HepG2 (cell line): ENCODE measurements around the gene AQP5. TPM values are rescaled to one million over a fixed set of nuclear protein-coding genes. Genes with fewer than 3 reads are reported as not detected.

Experiments used
- ATM ChIP-seq: fragments of 450-650 bp; IDR thresholded peaks from 2 replicates; pipeline ENCODE4 v1.7.1; 2017; ENCODE audit warnings: mild to moderate bottlenecking, borderline replicate concordance
- EP300 ChIP-seq, 3 experiments: sonication (generic) in 1 of 3; formaldehyde crosslinking in 1 of 3; IDR thresholded peaks; 2 replicates each; pipeline versions ENCODE4 v1.5.1 to v1.6.1; 2011 to 2020; ENCODE audit warnings: low read depth in 2 of 3, low read length in 2 of 3, borderline replicate concordance in 1 of 3, improper control_type of control experiment in 1 of 3, mild to moderate bottlenecking in 1 of 3, missing genetic modification reagents in 1 of 3, moderate library complexity in 1 of 3
- RBFOX2 ChIP-seq: fragments of 200-400 bp; formaldehyde crosslinking; IDR thresholded peaks from 2 replicates; pipeline ENCODE4 v1.6.1; 2017; ENCODE audit warnings: low read depth, mild to moderate bottlenecking, low read length
- TCF7 ChIP-seq: sonication (generic); IDR thresholded peaks from 2 replicates; pipeline ENCODE4 v1.6.1; 2016; ENCODE audit warnings: antibody characterized with exemption, low read depth
- ZBTB42 ChIP-seq: sonication (generic); formaldehyde crosslinking; IDR thresholded peaks from 2 replicates; pipeline ENCODE4 v1.5.0; 2020; ENCODE audit warnings: mild to moderate bottlenecking, missing genetic modification reagents
- ZBTB8A ChIP-seq: sonication (generic); formaldehyde crosslinking; IDR thresholded peaks from 2 replicates; pipeline ENCODE4 v1.4.0; 2020; ENCODE audit warnings: mild to moderate bottlenecking, low read depth, missing genetic modification reagents, borderline replicate concordance
- ZNF563 ChIP-seq: sonication (generic); formaldehyde crosslinking; IDR thresholded peaks from 2 replicates; pipeline ENCODE4 v1.8.0; 2022; ENCODE audit warnings: mild to moderate bottlenecking, moderate library complexity, missing genetic modification reagents
- ZNF615 ChIP-seq: sonication (generic); formaldehyde crosslinking; IDR thresholded peaks from 2 replicates; pipeline ENCODE4 v1.5.0; 2020; ENCODE audit warnings: mild to moderate bottlenecking, missing genetic modification reagents, borderline replicate concordance
- ZNF737 ChIP-seq: sonication (generic); formaldehyde crosslinking; IDR thresholded peaks from 2 replicates; pipeline ENCODE4 v1.5.0; 2020; ENCODE audit warnings: missing genetic modification reagents, mild to moderate bottlenecking, borderline replicate concordance
- ZSCAN12 ChIP-seq: sonication (generic); formaldehyde crosslinking; IDR thresholded peaks from 2 replicates; pipeline ENCODE4 v1.9.0; 2021; ENCODE audit warnings: mild to moderate bottlenecking, missing genetic modification reagents
- polyA plus RNA-seq, 8 experiments: library from polyadenylated mRNA; depleted of rRNA in 3 of 8; stranded (reverse) in 7 of 8; unstranded in 1 of 8; fragments of >200 nt; fragmentation: Illumina TruSeq in 4 of 8; extraction: Trizol in 4 of 8; gene quantifications; 2 replicates each; pipeline versions ENCODE4 v1.2.1 to v1.2.3, GENCODE V29; 2011 to 2016; ENCODE audit warnings: low read depth in 4 of 8, missing spikeins in 1 of 8, mixed read lengths in 1 of 8; ENCODE audit not compliant: insufficient read depth in 1 of 8
- total RNA-seq, 5 experiments: library from RNA; depleted of rRNA; stranded (reverse); fragments of >200 nt; fragmentation: Illumina TruSeq; extraction: Trizol; gene quantifications; 2 replicates each; pipeline ENCODE4 v1.2.3, GENCODE V29; 2016; ENCODE audit warnings: low read depth in 1 of 5
- TF ChIP-seq, protein P1 (sequence below): sonication (generic); formaldehyde crosslinking; IDR thresholded peaks from 2 replicates; pipeline ENCODE4 v1.9.0; 2021; ENCODE audit warnings: mild to moderate bottlenecking, missing genetic modification reagents
- TF ChIP-seq, protein P2 (sequence below): IDR thresholded peaks from 2 replicates; pipeline ENCODE4 v1.6.1; 2012; ENCODE audit warnings: inconsistent platforms
- TF ChIP-seq, protein P3 (sequence below): IDR thresholded peaks from 2 replicates; pipeline ENCODE4 v1.6.1; 2016; ENCODE audit warnings: missing biosample characterization, missing genetic modification reagents, low read depth
- TF ChIP-seq, protein P4 (sequence below): sonication (generic); formaldehyde crosslinking; IDR thresholded peaks from 2 replicates; pipeline ENCODE4 v1.8.0; 2022; ENCODE audit warnings: mild to moderate bottlenecking, missing genetic modification reagents, moderate library complexity
- TF ChIP-seq, protein P5 (sequence below): sonication (generic); formaldehyde crosslinking; IDR thresholded peaks from 2 replicates; pipeline ENCODE4 v1.4.0; 2020; ENCODE audit warnings: missing genetic modification reagents

The AQP5 gene
- total and polyA plus RNA-seq, 2 of the 13 experiments (the other 11 are each of a cell fraction or from before 2014, with no cell fraction given): not detected

DNA sequence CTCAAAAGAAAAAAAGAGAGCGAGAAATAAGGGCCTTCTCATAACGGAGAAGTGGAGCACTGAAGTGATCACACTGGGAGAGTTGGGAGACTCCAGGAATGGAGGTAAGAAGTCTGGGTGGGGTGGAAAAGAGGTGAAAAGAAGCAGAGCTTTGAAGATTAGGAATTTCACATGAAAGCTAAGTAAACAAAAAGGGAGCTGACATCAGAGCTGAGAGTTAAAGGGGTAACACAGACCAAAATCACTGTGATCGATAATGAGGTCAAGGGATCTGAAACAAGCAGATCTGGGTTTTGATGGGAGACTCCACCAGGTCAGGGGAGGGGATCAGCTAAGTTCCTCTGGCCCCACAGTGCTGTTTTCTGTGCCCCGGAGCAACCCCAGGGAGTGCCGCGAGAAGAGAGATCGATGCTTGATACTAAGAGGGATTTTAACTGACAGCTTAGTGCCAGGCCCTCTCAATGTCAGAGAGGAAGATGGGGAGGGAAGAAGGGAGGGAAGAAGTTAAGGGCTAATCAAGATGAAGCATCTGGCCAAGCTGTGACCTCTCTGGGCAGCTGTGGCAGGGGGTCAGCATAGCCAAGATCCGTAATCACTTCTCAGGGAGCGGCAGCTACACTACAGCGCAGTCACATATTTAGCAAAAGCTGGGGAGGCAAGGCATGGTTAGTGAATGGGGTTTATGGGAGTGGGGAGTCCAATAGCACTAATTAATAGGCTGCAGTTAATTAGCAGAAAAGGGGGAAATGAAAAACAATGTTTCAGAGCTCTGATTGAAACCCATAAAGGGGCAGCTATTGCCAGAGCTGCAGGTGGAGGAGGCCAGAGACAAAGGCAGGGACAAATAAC is 19.1 kb downstream of the AQP5 start (continued):
- TF ChIP-seq, protein P1, sequence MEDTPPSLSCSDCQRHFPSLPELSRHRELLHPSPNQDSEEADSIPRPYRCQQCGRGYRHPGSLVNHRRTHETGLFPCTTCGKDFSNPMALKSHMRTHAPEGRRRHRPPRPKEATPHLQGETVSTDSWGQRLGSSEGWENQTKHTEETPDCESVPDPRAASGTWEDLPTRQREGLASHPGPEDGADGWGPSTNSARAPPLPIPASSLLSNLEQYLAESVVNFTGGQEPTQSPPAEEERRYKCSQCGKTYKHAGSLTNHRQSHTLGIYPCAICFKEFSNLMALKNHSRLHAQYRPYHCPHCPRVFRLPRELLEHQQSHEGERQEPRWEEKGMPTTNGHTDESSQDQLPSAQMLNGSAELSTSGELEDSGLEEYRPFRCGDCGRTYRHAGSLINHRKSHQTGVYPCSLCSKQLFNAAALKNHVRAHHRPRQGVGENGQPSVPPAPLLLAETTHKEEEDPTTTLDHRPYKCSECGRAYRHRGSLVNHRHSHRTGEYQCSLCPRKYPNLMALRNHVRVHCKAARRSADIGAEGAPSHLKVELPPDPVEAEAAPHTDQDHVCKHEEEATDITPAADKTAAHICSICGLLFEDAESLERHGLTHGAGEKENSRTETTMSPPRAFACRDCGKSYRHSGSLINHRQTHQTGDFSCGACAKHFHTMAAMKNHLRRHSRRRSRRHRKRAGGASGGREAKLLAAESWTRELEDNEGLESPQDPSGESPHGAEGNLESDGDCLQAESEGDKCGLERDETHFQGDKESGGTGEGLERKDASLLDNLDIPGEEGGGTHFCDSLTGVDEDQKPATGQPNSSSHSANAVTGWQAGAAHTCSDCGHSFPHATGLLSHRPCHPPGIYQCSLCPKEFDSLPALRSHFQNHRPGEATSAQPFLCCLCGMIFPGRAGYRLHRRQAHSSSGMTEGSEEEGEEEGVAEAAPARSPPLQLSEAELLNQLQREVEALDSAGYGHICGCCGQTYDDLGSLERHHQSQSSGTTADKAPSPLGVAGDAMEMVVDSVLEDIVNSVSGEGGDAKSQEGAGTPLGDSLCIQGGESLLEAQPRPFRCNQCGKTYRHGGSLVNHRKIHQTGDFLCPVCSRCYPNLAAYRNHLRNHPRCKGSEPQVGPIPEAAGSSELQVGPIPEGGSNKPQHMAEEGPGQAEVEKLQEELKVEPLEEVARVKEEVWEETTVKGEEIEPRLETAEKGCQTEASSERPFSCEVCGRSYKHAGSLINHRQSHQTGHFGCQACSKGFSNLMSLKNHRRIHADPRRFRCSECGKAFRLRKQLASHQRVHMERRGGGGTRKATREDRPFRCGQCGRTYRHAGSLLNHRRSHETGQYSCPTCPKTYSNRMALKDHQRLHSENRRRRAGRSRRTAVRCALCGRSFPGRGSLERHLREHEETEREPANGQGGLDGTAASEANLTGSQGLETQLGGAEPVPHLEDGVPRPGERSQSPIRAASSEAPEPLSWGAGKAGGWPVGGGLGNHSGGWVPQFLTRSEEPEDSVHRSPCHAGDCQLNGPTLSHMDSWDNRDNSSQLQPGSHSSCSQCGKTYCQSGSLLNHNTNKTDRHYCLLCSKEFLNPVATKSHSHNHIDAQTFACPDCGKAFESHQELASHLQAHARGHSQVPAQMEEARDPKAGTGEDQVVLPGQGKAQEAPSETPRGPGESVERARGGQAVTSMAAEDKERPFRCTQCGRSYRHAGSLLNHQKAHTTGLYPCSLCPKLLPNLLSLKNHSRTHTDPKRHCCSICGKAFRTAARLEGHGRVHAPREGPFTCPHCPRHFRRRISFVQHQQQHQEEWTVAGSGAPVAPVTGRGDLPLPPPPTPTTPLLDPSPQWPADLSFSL (CRISPR knock-in tag): no peak
- TF ChIP-seq RBFOX2 (no peak), ZNF615 (CRISPR knock-in tag) (no peak), TCF7 (peak; percentile 84), ATM (no peak), ZBTB8A (CRISPR knock-in tag) (no peak), ZNF737 (no peak), ZNF563 (no peak), ZBTB42 (CRISPR knock-in tag) (no peak), EP300 (IDR thresholded peaks at IDR 0.05; ENCODE audit: low read depth in 2 of 2, low read length in 2 of 2) (peak in 1 of 2 experiments; percentile 42; a peak in 1 of 4 replicates), EP300 (CRISPR knock-in tag; IDR thresholded peaks at IDR 0.05; ENCODE audit: borderline replicate concordance) (no peak), ZSCAN12 (CRISPR knock-in tag) (no peak)
- TF ChIP-seq, protein P2, sequence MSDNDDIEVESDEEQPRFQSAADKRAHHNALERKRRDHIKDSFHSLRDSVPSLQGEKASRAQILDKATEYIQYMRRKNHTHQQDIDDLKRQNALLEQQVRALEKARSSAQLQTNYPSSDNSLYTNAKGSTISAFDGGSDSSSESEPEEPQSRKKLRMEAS: no peak
- TF ChIP-seq, protein P3, sequence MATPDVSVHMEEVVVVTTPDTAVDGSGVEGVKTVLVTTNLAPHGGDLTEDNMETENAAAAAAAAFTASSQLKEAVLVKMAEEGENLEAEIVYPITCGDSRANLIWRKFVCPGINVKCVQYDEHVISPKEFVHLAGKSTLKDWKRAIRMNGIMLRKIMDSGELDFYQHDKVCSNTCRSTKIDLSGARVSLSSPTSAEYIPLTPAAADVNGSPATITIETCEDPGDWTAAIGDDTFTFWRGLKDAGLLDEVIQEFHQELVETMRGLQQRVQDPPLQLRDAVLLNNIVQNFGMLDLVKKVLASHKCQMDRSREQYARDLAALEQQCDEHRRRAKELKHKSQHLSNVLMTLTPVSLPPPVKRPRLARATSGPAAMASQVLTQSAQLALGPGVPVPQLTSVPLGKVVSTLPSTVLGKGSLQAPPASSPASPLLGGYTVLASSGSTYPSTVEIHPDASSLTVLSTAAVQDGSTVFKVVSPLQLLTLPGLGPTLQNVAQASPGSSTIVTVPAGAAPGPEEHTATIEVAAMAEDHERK (CRISPR knock-in tag): no peak
- TF ChIP-seq, protein P4, sequence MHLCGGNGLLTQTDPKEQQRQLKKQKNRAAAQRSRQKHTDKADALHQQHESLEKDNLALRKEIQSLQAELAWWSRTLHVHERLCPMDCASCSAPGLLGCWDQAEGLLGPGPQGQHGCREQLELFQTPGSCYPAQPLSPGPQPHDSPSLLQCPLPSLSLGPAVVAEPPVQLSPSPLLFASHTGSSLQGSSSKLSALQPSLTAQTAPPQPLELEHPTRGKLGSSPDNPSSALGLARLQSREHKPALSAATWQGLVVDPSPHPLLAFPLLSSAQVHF: no peak
- TF ChIP-seq, protein P5, sequence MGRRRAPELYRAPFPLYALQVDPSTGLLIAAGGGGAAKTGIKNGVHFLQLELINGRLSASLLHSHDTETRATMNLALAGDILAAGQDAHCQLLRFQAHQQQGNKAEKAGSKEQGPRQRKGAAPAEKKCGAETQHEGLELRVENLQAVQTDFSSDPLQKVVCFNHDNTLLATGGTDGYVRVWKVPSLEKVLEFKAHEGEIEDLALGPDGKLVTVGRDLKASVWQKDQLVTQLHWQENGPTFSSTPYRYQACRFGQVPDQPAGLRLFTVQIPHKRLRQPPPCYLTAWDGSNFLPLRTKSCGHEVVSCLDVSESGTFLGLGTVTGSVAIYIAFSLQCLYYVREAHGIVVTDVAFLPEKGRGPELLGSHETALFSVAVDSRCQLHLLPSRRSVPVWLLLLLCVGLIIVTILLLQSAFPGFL (CRISPR knock-in tag): no peak
- TF ChIP-seq, all 625 proteins: peak for 50
